DMS79 treated with DMSO at 0.1 percent for 48 hours (cell line): ENCODE data around the gene LIX1.
"Not testable (repeated sequence)": the region's sequence is repeated elsewhere in the genome, so short reads cannot be mapped to it uniquely, and the experiment has no call there.

Experiments used
- DNase-seq: peaks from one replicate; lab custom pipeline; 2025; lab: John Stamatoyannopoulos, UW

The LIX1 gene

DNA sequence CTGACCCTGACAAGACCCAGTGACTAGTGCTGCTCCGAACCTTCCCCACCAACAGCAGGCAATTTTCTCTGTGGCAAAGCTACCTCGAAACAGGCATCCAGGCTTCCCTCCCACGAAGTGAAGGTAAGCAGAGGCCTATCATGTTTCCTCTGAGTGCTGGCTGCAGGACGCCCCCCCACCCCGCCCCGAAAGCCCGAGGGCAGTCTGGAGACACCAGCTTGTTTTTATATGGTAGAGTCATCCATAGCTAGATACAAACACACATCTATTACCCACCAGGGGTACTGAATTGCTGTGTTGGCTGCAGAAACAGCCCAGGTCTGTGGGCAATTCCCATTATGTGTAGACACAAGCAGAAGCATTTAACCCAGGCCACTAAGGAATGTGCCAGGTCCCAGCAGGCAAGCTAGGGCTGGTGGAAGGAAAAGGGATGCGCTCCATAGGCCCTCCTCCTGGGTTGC is 40.4 kb downstream of the LIX1 start:
- no peak for DNase-seq

DNA sequence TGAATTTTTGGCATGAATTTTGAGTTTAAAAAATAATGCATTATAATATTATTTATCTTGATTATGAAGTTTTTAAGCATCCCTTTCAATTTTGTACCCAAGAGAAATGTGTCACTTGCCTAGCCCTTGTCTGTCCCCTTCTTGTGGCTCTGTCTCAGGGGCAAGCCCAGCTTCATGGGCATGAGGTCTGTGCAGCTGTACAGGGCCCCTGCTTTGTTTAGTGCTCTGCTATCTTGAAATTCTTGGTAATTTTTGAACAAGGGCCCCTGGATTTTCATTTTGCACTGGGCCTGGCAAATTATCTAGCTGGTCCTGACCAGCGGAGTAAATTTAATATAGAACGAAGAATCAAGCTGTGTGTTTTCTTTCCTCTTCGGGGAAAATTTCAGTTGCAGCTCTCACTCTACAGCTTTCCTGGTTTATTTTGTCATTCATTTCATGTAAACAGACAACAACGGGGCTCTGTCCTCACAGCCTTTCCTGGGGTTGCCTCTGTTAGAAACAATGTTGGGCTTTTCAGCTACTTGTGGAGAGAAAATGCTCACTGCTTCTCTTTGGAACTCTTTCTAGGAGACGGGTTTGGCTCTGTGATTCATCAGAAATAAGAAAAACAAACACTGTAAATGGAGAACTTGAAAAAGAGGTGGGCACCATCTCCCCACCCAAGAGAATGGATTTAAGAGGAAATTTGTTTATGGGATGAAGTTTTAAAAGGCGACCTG is 41.1 kb downstream of the LIX1 start:
- DNase-seq: no peak

DNA sequence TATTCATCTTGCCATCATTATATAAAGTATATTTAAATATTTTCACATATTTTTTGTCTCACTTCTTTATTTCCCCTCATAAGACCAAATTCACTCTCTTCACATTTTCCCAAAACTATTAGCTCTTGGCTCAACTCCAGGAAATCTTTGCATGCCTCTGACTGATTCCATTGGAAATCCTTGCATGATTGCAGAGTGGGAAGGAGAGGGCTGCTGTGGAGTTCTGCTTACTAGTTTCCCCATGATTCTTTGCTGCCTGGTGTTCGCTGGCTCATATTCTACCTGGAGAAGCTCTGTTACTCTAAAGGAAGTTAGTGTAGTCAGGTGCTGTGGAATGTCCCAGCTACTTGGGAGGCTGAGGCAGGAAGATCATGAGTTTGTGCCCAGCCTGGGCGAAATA is 41.9 kb downstream of the LIX1 start:
- DNase-seq: no peak

DNA sequence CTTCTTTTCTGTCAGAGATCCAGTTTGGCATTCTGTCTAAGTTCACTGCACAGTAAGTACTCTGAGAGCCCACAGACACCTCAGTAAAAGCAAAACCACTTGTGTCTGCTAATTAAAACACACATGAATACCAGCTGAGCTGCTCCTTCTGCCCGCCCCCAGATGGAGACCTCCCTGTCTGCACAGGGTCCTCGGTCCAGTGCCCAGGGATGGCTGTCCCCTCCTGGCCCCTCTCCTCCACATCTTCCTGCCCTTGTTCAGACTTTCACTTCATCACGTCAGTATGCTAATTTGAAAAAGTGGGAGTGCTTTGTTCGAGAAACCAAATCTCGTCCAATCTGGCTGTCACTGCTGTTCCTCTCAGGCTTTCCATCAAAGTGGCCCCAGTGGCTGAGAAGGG is 43.5 kb downstream of the LIX1 start:
- DNase-seq: no peak

DNA sequence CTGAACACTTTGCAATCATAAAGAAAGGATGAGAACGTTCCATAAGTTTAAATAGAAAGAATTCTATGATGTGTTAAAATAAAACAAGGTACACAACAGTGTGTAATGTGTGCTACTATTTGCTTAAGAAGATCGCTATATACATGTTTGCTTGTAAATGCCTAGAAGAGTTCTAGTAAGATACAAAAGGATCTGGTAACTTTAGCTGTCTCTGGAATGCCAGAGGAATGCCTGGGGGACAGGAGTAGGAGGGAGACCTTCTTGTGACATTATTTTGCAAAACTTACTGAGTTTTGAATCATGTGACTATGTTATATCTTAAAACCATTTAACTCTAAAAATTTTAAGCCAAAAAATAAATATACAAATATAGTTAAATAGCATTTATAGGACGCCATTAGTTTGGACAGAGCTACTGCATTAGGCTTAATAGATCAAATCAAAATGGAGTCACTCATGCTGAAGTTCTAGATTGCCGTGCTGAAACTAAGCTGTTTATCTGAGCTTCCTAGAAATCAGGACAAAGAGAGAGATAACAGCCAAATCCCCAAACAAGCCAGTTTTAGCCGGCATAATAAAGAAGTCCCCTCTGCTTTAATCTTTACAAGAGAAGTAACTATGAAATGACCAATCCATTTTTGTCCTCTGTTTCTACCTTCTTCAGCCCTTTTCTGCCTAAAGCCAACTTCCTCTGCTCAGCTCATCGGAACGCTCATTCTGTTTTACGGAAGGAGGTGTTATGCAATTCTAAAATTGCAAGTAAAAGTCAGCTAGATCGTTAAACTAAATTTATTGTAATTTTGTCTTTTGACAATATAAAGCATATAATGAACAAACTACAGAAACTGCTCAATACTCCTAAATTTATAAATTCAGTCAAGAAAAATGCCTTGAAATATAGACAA is 44.8 kb downstream of the LIX1 start:
- DNase-seq: no peak

DNA sequence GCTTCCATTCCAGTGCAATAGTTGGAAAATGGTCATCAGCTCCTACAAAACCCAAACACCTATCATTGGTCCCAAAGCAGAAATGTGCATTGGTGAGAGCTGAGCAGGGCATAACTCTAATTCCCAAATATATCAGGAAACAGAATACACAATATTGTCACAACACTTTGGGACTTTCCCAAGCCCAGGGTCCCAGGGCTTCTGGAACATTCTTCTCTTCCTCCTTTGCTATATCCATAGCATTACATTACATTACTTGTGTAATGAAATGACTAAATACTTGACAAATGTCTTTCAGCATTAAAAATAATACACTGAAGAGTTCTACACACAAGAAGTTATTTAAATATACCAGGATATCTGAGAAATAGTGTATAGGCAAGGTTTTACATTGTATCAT is 45.6 kb downstream of the LIX1 start:
- DNase-seq: no peak

DNA sequence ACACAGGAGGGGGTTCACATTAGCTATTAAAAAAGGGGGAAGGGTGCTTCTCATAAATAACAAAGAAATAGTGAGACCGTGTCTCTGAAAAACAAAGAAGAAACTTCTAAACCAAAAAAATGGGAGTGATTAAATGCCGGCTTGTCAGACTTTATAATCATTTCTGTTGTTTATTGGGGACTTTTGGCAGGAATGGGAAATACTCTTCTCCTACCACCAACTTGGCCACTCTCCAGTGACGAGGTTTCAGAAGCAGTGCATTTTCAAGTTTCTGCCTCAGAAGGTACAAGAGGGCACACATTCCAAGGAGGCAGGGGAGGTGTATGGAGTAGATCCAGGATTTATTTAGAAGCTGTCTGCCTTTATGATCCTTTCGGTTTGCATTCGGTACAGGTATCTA is 46.2 kb downstream of the LIX1 start:
- DNase-seq: peak; percentile 15

DNA sequence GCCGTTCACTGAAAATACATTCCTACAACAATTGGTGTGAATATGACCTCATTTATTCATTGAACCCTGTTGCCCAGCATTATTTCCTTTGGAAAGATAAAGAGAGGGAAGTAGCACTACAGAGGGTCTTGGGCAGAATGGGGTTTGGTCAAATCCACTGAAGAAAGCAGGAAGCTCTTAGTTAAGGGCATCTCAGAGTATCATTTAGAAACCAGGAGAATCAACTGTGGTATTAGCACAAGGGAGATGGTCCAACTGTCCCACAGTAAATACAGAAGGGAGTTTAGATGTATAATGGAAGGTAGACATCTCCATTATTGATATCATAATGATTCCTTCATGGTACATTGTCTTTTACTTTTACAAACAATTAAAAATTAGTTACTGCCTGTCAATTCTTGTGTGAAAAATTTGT is 47.1 kb downstream of the LIX1 start:
- no peak for DNase-seq

DNA sequence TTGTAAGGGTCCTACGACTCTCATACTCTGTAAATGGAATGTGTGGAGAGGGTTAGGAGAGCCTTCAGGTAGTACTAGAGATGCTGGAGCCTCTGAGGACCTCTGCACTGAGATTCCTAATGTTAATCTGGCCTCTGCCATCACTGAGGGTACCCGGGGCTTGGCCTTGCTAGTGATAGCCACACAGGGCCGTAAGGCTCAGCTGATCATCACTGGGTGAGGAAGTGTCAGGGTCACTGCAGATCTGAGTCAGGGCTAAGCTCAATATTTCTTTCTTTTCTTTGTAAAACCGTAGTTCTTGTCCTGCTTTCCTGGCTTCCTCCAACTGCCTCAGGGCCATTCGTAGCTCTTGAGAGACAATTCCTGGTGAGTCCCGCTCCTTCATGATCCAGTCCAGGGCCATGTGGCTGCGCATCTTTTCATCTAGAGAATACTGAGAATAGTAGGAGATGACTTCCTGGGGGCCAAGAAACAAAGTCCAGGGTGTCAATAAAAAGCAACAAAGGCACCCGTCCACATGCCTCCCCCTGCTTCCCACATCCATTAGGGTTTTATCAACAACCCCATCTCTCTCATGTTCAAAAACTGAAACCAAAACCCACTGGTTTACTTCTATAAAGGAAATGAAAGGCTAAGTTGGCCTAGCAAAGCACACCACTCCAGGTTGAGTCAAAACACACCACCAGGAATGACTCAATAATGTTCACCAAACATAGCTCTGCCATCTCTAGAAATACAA is 47.7 kb downstream of the LIX1 start:
- DNase-seq: no peak

DNA sequence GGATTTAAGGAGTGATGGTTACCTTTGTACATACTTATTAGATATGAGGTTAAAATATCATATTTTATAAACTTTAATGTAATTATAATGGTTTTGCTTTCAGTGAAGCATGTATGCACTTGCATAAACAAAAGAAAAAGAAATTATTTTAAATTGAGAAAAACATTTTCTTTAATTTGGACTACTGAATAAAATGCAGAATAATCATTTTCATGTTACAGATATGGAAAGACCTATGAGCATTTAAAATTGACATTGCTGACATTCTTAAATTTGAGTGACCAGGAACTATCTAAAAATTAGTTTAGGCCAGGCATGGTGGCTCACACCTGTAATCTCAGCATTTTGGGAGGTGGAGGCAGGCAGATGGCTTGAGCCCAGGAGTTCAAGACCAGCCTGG is 49.2 kb downstream of the LIX1 start:
- DNase-seq: no peak

DNA sequence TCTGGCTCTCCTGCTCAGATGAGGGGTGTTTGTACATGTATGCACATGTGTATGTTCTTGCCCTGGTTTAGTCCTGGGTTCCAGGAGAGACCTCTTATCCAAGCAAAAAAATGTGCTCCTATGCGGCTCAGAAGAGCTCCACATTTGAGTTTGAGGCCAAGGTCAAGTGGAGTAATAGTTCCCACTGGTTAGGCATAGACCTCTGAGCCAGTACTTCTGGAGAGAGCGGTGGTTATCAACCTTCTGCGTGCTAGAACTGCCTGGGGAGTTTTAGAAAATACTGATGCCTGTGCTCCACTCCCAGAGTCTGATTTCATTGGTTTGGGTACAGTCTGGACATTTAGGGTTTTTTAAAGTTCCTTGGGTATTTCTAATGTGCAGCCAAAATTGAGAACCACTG is 51.5 kb downstream of the LIX1 start:
- DNase-seq: no peak

DNA sequence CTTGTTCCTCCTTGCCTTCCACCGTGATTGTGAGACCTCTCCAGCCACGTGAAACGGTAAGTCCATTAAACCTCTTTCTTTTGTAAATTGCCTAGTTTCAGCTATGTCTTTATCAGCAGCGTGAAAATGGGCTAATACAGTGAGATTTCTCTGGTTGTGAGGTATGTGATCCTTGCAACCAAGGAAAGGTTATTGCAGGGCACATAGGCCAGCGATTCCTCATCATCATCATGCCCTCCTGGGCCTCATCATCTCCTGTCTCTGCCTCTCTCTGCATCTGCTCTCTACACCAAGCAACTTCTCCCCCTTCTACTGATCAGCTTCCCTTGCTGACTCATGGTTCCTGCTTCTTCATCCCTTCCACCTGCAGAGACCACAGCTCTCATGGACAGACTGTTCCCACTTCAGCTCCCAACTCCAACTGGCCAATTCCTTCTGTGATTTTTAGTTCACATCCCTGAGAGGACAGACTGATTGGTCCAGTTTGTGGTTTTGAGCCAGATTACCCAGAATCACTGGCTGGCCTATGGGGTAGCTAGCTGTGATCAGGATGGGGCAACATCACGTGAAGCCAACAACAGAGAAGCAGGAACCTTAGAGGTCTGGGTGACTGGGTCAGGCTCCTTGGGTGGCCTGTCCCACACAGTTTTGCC is 53.1 kb downstream of the LIX1 start:
- DNase-seq: no peak

DNA sequence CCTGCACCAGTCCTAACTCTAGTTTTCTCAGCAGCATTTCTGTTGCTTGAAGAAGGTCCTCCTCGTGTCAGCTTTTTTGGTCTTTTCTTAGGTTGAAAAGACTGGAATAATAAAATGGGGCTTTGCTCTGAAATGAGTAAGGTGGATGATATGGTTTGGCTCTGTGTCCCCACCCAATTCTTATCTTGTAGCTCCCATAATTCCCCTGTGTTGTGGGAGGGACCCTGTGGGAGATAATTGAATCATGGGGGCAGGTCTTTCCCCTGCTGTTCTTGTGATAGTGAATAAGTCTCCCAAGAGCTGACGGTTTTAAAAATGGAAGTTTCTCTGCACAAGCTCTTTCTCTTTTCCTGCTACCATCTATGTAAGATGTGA is 53.6 kb downstream of the LIX1 start:
- DNase-seq: no peak

DNA sequence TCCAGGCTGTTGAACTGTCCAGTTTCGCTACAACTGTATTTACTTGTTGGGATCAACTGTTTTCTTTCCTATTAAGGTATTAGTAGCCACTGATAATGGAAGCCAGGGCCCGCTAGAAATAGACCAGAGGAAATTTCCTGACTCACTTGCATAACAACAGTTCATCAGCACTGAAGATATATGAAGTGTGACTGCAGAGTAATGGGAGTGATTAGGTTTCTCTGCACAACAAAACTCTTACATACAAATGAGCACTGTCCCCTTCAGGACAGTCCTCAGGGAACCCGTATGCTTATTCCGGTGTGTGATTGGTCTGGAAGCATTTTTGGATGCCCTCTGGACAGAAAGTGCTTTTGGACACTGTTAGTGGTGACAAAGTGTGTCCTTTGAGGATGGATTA is 55.3 kb downstream of the LIX1 start:
- DNase-seq: no peak

DNA sequence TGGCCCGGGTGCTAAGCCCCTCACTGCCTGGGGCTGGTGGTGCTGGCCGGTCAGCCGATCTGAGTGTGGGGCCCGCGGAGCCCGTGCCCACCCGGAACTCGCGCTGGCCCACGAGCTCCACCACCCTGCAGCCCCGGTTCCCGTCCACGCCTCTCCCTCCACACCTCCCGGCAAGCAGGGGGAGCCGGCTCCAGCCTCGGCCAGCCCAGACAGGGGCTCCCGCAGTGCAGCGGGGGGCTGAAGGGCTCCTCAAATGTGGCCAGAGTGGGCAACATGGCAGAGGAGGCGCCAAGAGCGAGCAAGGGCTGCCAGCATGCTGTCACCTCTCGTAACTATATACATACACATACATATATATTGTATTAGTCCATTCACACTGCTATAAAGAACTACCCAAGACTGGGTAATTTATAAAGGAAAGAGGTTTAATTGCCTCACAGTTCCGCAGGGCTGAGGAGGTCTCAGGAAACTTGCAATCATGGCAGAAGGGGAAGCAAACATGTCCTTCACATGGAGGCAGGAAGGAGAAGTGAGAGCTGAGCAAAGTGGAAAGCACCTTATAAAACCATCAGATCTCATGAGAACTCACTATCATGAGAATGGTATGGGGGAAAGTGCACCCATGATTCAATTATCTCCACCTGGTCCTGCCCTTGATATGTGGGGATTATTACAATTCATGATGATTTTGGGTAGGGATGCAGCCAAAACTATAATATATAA is 56.8 kb downstream of the LIX1 start:
- DNase-seq: no peak

DNA sequence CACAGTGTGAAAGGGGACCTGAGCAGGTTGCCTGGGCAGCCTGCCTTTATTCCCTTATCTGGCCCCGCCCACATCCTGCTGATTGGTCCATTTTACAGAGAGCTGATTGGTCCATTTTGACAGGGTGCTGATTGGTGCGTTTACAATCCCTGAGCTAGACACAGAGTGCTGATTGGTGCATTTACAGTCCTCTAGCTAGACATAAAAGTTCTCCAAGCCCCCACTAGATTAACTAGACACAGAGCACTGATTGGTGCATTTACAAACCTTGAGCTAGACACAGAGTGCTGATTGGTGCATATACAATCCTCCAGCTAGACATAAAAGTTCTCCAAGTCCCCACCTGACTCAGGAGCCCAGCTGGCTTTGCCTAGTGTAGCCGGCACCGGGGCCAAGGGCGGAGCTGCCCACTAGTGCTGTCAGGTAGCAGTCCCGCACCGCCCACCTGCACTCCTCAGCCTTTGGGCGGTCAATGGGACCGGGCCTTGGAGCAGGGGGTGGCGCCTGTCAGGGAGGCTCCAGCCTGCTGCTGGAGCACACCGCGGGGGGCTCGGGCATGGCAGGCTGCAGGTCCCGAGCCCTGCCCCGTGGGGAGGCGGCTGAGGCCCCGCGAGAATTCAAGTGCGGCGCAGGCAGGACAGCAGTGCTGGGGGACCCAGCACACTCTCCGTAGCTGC is 57.5 kb downstream of the LIX1 start:
- not testable (repeated sequence) for DNase-seq

DNA sequence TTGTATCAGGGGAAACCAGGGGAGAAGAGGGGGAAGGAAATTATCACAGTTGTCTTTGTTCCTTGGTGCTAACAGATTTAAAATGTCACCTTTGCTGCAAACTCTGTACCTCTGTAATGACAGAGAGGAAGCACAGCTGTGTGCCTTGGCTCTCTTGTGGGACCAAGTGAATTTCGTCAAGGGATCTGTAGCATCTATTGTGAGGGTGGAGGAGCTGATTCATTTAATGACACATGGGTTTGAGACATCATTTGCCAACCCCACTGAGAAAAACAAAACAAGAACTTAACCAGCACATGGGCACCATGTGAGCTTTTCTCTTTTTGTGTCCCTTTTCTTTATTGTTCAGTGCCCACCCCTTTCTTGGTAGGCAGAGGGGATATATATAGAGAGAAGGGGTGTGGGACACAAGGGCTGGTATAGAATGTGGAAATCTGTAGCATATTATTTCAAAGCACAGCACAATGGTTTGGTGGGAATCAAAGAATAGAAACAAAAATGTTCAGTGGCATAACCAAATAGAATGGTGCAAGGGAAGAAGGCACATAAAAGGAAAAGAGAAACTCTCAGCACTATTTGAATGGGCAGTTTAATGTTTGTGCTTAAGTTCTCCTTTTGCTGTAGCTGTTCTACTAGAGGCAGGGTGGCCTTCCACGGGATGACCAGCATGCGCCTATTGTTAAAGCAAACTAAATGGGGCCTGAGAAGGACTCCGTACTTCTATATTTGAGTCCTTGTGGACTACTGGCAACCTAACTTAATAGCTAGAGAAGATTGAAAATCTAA is 63.3 kb downstream of the LIX1 start:
- DNase-seq: no peak

DNA sequence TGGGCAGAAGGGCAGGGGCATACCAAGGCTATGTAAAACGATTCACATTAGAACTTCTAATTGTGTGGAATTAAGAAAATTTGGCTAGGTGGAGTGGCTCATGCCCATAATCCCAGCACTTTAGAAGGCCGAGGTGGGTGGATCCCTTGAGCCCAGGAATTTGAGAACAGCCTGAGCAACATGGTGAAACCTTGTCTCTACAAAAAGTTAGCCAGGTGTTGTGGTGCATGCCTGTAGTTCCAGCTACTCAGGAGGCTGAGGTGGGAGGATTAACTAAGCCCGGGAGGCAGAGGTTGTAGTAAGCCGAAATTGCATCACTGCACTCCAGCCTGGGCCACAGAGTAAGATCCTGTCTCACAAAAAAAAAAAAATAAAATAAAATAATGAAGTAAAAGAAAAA is 65.2 kb downstream of the LIX1 start:
- DNase-seq: no peak

DNA sequence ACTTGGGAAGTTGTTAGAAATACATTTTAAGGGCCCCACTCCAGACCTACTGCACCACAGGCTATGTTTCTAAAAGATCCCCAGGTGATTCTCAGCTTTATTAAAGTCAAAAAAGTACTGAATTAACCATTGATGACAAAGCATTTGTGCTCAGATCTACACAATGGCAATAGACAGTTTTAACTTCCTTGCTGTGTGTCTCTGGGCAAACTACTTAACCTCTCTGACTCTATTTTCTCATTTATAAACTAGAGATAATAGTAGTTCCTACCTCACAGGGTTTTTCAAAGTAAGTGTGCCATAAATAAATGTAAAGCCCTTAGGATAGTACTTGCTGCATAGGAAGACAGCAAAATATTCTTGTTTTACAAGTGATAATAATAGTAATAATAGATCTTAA is 66.3 kb downstream of the LIX1 start:
- no peak for DNase-seq

DNA sequence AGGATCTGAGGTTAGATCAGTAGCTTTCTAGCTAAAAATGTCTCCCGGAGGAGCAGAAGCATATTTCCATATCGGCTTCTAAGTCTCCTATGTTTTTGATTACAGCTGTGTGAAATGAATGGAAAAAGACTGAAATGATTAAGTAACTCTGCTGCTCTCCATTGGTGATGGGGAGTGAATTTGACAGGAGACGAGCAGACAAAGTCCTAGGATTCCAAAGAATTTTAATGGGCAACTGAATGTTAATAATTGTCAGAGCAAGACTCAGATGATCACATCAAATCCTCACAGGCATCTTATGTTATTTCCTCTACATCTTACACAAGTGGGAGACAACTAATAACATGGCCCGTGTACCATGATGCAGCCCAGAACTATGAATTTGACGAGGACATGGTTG is 66.8 kb downstream of the LIX1 start:
- DNase-seq: no peak
